ENCODE data around the gene C9orf153.

DNA sequence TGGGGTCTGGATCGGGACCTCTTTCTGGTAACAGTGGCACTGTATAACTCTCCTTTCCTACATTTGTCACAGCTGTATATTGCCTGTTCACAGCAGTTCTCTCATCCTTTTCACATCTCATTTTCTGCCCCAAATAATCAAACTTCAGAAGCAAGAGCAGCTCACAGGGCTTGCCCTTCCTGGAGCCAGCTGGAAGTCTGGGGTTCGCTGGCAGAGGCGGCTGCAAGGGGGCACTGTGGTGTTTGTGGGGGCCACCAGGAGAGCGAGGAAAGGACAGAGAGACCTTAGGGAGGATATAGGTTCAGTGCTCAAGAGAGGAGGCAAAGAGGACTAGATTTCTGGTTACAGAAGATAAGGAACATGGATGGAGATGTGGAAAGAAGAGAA, 75.3 kb downstream of the C9orf153 start:
- no peak for TF ChIP-seq POLR2A (IDR thresholded peaks at IDR 0.05; ENCODE audit: low read depth, low read length)
- no peak for TF ChIP-seq POLR2AphosphoS5 (IDR thresholded peaks at IDR 0.05; ENCODE audit: low read depth, low read length)
- no peak for TF ChIP-seq TAF1 (IDR thresholded peaks at IDR 0.05; ENCODE audit: low read depth, low read length)
- no peak for TF ChIP-seq PAX5 (IDR thresholded peaks at IDR 0.05; ENCODE audit: insufficient read depth, low read length, severe bottlenecking)
- TF ChIP-seq POU2F2 (IDR thresholded peaks at IDR 0.05; ENCODE audit: low read depth, low read length) = no peak

Data from GM12891 (cell line).